ENCODE measurements around the gene NR2F6. TPM values are rescaled to one million over a fixed set of nuclear protein-coding genes. Genes with fewer than 3 reads are reported as not detected.

The NR2F6 gene
- total and polyA plus RNA-seq, 2 donors (not counting 1 experiment from before 2014, with no cell fraction given): 2.0 to 4.9 TPM

DNA sequence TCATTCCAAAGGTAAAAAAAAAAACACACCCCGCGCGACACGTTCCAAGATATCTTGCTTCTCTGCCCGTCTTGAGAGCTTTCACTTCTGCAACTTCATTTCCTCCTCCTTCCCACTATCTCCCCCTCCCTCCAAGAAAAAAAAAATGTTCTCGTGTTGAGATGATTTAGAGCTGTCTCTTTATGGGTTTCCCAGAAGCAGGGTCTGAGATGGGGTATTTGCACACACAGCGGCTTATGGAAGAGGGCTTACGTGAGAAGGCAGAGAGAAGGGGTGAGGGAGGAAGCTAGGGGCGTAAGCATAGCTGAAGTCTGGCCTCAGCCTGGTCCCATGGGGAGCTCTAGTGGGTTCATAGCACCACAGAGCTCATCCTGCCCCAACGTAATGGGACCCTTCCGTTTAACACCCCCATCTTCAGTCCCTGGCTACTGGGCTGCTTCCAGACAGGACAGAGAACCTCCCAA lies 61.8 kb downstream of the NR2F6 start:
- 11% methylated on average over 2 of the region's 11 CpGs for WGBS (ENCODE audit: insufficient coverage)
- ATAC-seq (ENCODE audit: low read depth) (peak; percentile 83), DNase-seq (peak; percentile 79)
- ChIA-PET CTCF (interaction anchor here (0.6 to 2.4 kb wide), 23 partner anchors 8 to 998 kb away, joined by 3 to 24 read pairs (median 4); partner anchors contain the start of genes FAM32A, HAUS8, MYO9B and OCEL1), POLR2A (interaction anchor here (0.6 to 2.0 kb wide), 15 partner anchors 13 to 110 kb away, joined by 3 to 10 read pairs (median 4); partner anchors contain the start of genes ANKLE1, MYO9B, OCEL1 and USE1)
- H3K27ac Mint-ChIP-seq: peak overlapping the region; percentile 88
- Histone ChIP-seq H3K9me3 (ENCODE audit: control extremely low read depth in 1 of 3, control insufficient read depth in 2 of 3, insufficient read depth in 1 of 3, low read length in 2 of 3) (no peaks in the 10 kb centered on the region), H3K4me2 (replicated peaks; ENCODE audit: low read depth, low read length, poor library complexity, severe bottlenecking) (peak overlapping the region; percentile 79), H3K27ac (ENCODE audit: low read length in 2 of 2) (peak overlapping the region; percentile 66 to 76), H3K9ac (ENCODE audit: low read length) (peak overlapping the region; percentile 51), H3K4me1 (ENCODE audit: control insufficient read depth in 2 of 2, insufficient read depth in 2 of 2, low read length in 2 of 2) (peaks cover 19 to 25% of the 10 kb centered on the region in 2 donors), H3K36me3 (replicated peaks in 1 of 2; ENCODE audit: control extremely low read depth in 1 of 2, control insufficient read depth in 1 of 2, extremely low read depth in 1 of 2, insufficient read depth in 2 of 2, low read length in 1 of 2) (peaks cover 5 to 46% of the 10 kb centered on the region in 2 experiments), H3K27me3 (replicated peaks in 1 of 4; ENCODE audit: control extremely low read depth in 1 of 4, control insufficient read depth in 3 of 4, insufficient read depth in 4 of 4, low read length in 3 of 4) (no peaks in the 10 kb centered on the region), H2AFZ (ENCODE audit: insufficient read depth, low read depth, low read length, poor library complexity, severe bottlenecking) (peak overlapping the region; percentile 62), H3K4me3 (ENCODE audit: control extremely low read depth in 1 of 5, extremely low read depth in 1 of 5, insufficient read depth in 1 of 5, low read depth in 2 of 5, low read length in 4 of 5) (peak overlapping the region in 4 of 5 experiments; percentile 17 to 53 (median 33)), H4K20me1 (ENCODE audit: control insufficient read depth, insufficient read depth, low read length, poor library complexity, severe bottlenecking) (no peaks in the 10 kb centered on the region), H3K79me2 (ENCODE audit: control insufficient read depth, insufficient read depth, low read length) (peaks cover 18% of the 10 kb centered on the region)
- H3K4me1 Mint-ChIP-seq: peaks cover 30% of the 10 kb centered on the region
- H3K9me3 Mint-ChIP-seq (ENCODE audit: insufficient read depth): no peaks in the 10 kb centered on the region
- TF ChIP-seq CTCF (IDR thresholded peaks at IDR 0.05): no peak
- no peak for TF ChIP-seq EZH2 (IDR thresholded peaks at IDR 0.05; ENCODE audit: borderline replicate concordance, insufficient read depth, low read depth, low read length, poor library complexity, severe bottlenecking)
- H3K4me3 Mint-ChIP-seq: peak overlapping the region; percentile 85
- intact Hi-C loops (cut with micrococcal nuclease): loop anchor here (1.0 to 5.0 kb wide), 4 partner anchors 47 to 117 kb away; partner anchors contain the start of genes BABAM1, HAUS8 and MYO9B
- no peaks in the 10 kb centered on the region for H3K27me3 Mint-ChIP-seq

DNA sequence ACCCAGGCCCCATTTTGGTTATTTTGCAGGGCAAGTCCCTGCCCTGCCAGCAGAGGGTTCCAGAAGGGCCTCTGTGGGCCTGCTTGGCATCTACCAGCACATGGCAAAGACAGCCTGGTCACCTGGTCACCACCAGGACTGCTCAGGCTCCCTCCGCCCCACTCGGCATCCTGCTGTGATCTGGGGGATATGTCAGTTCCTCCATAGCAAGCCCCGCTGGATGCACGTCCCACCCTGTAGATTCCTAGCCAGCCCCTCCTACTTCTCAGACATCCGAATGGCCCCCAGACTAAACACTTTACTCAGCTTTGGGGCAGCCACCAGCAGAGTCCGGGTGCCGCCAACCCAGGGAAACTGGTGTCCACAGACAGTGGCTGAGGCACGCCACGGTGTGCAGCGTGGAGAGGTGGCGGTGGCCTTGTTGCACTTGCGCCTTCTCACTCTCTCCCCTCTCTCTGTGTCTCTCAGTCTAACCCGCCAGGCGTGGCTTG lies 62.4 kb downstream of the NR2F6 start:
- peak overlapping the region; percentile 85 for H3K4me3 Mint-ChIP-seq
- CTCF ChIA-PET: interaction anchor here (0.6 to 2.4 kb wide), 17 partner anchors 8 to 998 kb away, joined by 3 to 24 read pairs (median 4); partner anchors contain the start of genes FAM32A, HAUS8, MYO9B and OCEL1
- H3K4me1 Mint-ChIP-seq: peaks cover 30% of the 10 kb centered on the region
- peak overlapping the region; percentile 79 for H3K4me2 ChIP-seq (replicated peaks; ENCODE audit: low read depth, low read length, poor library complexity, severe bottlenecking)
- no peaks in the 10 kb centered on the region for H4K20me1 ChIP-seq (ENCODE audit: control insufficient read depth, insufficient read depth, low read length, poor library complexity, severe bottlenecking)
- DNase-seq: no peak
- POLR2A ChIA-PET: interaction anchor here (0.6 to 2.0 kb wide), 13 partner anchors 13 to 109 kb away, joined by 3 to 10 read pairs (median 4); partner anchors contain the start of genes ANKLE1, MYO9B, OCEL1 and USE1
- peak; percentile 36 for ATAC-seq (ENCODE audit: low read depth)
- peaks cover 19 to 25% of the 10 kb centered on the region in 2 donors for H3K4me1 ChIP-seq (ENCODE audit: control insufficient read depth in 2 of 2, insufficient read depth in 2 of 2, low read length in 2 of 2)
- H2AFZ ChIP-seq (ENCODE audit: insufficient read depth, low read depth, low read length, poor library complexity, severe bottlenecking): peak overlapping the region; percentile 62
- peak overlapping the region; percentile 88 for H3K27ac Mint-ChIP-seq
- WGBS (ENCODE audit: insufficient coverage): 26% methylated on average over 12 of the region's 14 CpGs
- peak overlapping the region in 4 of 5 experiments; percentile 6 to 53 (median 33) for H3K4me3 ChIP-seq (ENCODE audit: control extremely low read depth in 1 of 5, extremely low read depth in 1 of 5, insufficient read depth in 1 of 5, low read depth in 2 of 5, low read length in 4 of 5)
- no peaks in the 10 kb centered on the region for H3K27me3 Mint-ChIP-seq
- peak overlapping the region; percentile 51 for H3K9ac ChIP-seq (ENCODE audit: low read length)
- intact Hi-C loops (cut with micrococcal nuclease): loop anchor here (5.0 kb wide), 1 partner anchor 46 kb away; no protein-coding TSS in a partner anchor
- H3K27me3 ChIP-seq (replicated peaks in 1 of 4; ENCODE audit: control extremely low read depth in 1 of 4, control insufficient read depth in 3 of 4, insufficient read depth in 4 of 4, low read length in 3 of 4): no peaks in the 10 kb centered on the region
- H3K9me3 Mint-ChIP-seq (ENCODE audit: insufficient read depth): no peaks in the 10 kb centered on the region
- TF ChIP-seq EZH2 (IDR thresholded peaks at IDR 0.05; ENCODE audit: borderline replicate concordance, insufficient read depth, low read depth, low read length, poor library complexity, severe bottlenecking) (no peak), CTCF (IDR thresholded peaks at IDR 0.05) (no peak)
- H3K27ac ChIP-seq (ENCODE audit: low read length in 2 of 2): peak overlapping the region; percentile 66 to 76
- H3K36me3 ChIP-seq (replicated peaks in 1 of 2; ENCODE audit: control extremely low read depth in 1 of 2, control insufficient read depth in 1 of 2, extremely low read depth in 1 of 2, insufficient read depth in 2 of 2, low read length in 1 of 2): peaks cover 5 to 40% of the 10 kb centered on the region in 2 experiments
- peaks cover 18% of the 10 kb centered on the region for H3K79me2 ChIP-seq (ENCODE audit: control insufficient read depth, insufficient read depth, low read length)
- H3K9me3 ChIP-seq (ENCODE audit: control extremely low read depth in 1 of 3, control insufficient read depth in 2 of 3, insufficient read depth in 1 of 3, low read length in 2 of 3): no peaks in the 10 kb centered on the region

Data from B cell (primary cell).